Measurements from ENCODE around the gene CNTN5.

DNA sequence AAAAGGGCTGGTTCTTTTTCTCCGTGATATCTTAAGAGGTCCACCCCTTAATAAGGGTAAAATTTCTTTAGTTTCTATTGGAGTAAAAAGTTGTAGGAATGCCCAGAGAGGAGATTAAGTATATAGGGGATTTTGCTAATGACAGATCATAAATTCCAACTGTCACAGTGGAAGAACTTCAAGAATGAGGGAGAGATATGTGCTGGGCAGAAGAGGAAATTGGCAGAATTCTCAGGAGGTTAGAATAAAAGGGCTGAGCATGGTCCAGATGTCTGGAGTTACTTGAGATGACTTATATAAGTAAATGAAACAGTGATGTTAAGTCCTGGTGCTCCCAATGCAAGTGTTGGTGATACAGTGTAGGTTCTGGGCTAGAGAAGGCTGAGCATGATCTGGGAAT, 1248.8 kb downstream of the CNTN5 start:
- TF ChIP-seq, protein P1, sequence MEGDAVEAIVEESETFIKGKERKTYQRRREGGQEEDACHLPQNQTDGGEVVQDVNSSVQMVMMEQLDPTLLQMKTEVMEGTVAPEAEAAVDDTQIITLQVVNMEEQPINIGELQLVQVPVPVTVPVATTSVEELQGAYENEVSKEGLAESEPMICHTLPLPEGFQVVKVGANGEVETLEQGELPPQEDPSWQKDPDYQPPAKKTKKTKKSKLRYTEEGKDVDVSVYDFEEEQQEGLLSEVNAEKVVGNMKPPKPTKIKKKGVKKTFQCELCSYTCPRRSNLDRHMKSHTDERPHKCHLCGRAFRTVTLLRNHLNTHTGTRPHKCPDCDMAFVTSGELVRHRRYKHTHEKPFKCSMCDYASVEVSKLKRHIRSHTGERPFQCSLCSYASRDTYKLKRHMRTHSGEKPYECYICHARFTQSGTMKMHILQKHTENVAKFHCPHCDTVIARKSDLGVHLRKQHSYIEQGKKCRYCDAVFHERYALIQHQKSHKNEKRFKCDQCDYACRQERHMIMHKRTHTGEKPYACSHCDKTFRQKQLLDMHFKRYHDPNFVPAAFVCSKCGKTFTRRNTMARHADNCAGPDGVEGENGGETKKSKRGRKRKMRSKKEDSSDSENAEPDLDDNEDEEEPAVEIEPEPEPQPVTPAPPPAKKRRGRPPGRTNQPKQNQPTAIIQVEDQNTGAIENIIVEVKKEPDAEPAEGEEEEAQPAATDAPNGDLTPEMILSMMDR (IDR thresholded peaks at IDR 0.05), result no peak
- no peak for TF ChIP-seq EZH2 (IDR thresholded peaks at IDR 0.05; ENCODE audit: borderline replicate concordance, insufficient read depth, low read depth, low read length, poor library complexity, severe bottlenecking)

Data from B cell (primary cell).